ENCODE data around the gene NPNT.

- TF ChIP-seq CTCF (IDR thresholded peaks at IDR 0.05) (no peak), POLR2A (IDR thresholded peaks at IDR 0.05; ENCODE audit: low read depth) (no peak), POLR2AphosphoS5 (IDR thresholded peaks at IDR 0.05) (no peak), EP300 (IDR thresholded peaks at IDR 0.05) (no peak)
These were observed 51.5 kb downstream of the NPNT start for GRCh38 chr4:105946771-105947170.
